CD14-positive monocyte (primary cell): ENCODE data around the gene C12orf43. TPM values are rescaled to one million over a fixed set of nuclear protein-coding genes. Genes with fewer than 3 reads are reported as not detected.

Experiments used
- DNase-seq, 3 donors: peaks; one replicate each; pipeline ENCODE4 v3.0.0-alpha.2; 2011 to 2022
- H2AFZ ChIP-seq: 2 replicates; pipeline ENCODE4 v1.6.0; 2012; ENCODE audit warnings: mild to moderate bottlenecking, low read depth, low read length, inconsistent platforms; ENCODE audit not compliant: insufficient read depth, poor library complexity, severe bottlenecking
- H3K27ac ChIP-seq, 2 donors: 1 replicate in 1 of 2; 2 replicates in 1 of 2; pipeline ENCODE4 v1.5.1; 2012 to 2013; ENCODE audit warnings: low read length in 2 of 2, control low read depth in 1 of 2, inconsistent platforms in 1 of 2, low read depth in 1 of 2, mild to moderate bottlenecking in 1 of 2
- H3K27me3 ChIP-seq, 2 donors: one replicate each; pipeline versions ENCODE4 v1.6.0 to v1.6.1; 2011 to 2013; ENCODE audit warnings: low read length in 2 of 2; ENCODE audit not compliant: control insufficient read depth in 2 of 2, insufficient read depth in 2 of 2
- H3K36me3 ChIP-seq, 2 donors: replicated peaks in 1 of 2; 1 replicate in 1 of 2; 2 replicates in 1 of 2; pipeline versions ENCODE4 v1.5.1 to v1.6.1; 2012 to 2013; ENCODE audit warnings: low read length in 2 of 2, control low read depth in 1 of 2, inconsistent platforms in 1 of 2, mild to moderate bottlenecking in 1 of 2; ENCODE audit not compliant: insufficient read depth in 2 of 2, control insufficient read depth in 1 of 2
- H3K4me1 ChIP-seq, 2 donors: 1 replicate in 1 of 2; 2 replicates in 1 of 2; pipeline versions ENCODE4 v1.5.1 to v1.6.1; 2012 to 2013; ENCODE audit warnings: low read length in 2 of 2, control low read depth in 1 of 2, inconsistent platforms in 1 of 2, mild to moderate bottlenecking in 1 of 2, moderate library complexity in 1 of 2; ENCODE audit not compliant: insufficient read depth in 2 of 2, control insufficient read depth in 1 of 2
- H3K4me2 ChIP-seq: replicated peaks from 2 replicates; pipeline ENCODE3; 2012; ENCODE audit warnings: low read length, moderate library complexity, mild to moderate bottlenecking; ENCODE audit not compliant: poor library complexity, severe bottlenecking; ENCODE audit errors: extremely low read depth
- H3K4me3 ChIP-seq, 3 experiments: fragments of 200-600 bp in 1 of 3; sonication (generic) in 1 of 3; replicated peaks in 1 of 3; 1 replicate in 2 of 3; 2 replicates in 1 of 3; pipeline ENCODE4 v1.5.1; 2011 to 2013; ENCODE audit warnings: low read length in 3 of 3, mild to moderate bottlenecking in 3 of 3, control low read depth in 2 of 3, low read depth in 2 of 3, inconsistent platforms in 1 of 3, moderate library complexity in 1 of 3
- H3K79me2 ChIP-seq: 2 replicates; pipeline ENCODE4 v1.6.0; 2012; ENCODE audit warnings: mild to moderate bottlenecking, control low read depth, inconsistent platforms, low read length, moderate library complexity; ENCODE audit not compliant: insufficient read depth
- H3K9ac ChIP-seq: 2 replicates; pipeline ENCODE4 v1.6.0; 2017; ENCODE audit warnings: low read length, mild to moderate bottlenecking; ENCODE audit not compliant: insufficient read depth, poor library complexity, severe bottlenecking
- H3K9me3 ChIP-seq, 2 donors: replicated peaks in 1 of 2; 1 replicate in 1 of 2; 2 replicates in 1 of 2; pipeline versions ENCODE4 v1.5.1 to v1.6.1; 2012 to 2013; ENCODE audit warnings: low read length in 2 of 2, control low read depth in 1 of 2; ENCODE audit not compliant: control insufficient read depth in 1 of 2, insufficient read depth in 1 of 2
- H4K20me1 ChIP-seq: 2 replicates; pipeline ENCODE4 v1.6.0; 2012; ENCODE audit warnings: mild to moderate bottlenecking, low read length, control low read depth, moderate library complexity; ENCODE audit not compliant: insufficient read depth
- H3K27ac Mint-ChIP-seq, 7 donors: one replicate each; pipeline ENCODE4 v1.8.0; 2020; ENCODE audit warnings: mild to moderate bottlenecking in 7 of 7, mixed read lengths in 7 of 7, moderate library complexity in 6 of 7, inconsistent platforms in 2 of 7
- H3K27me3 Mint-ChIP-seq, 3 donors: one replicate each; pipeline ENCODE4 v1.8.0; 2021 to 2022; ENCODE audit warnings: low read depth in 3 of 3, mild to moderate bottlenecking in 3 of 3, mixed read lengths in 3 of 3, moderate library complexity in 3 of 3, inconsistent platforms in 1 of 3
- H3K36me3 Mint-ChIP-seq, 2 donors: one replicate each; pipeline ENCODE4 v1.8.0; 2020; ENCODE audit warnings: mixed read lengths in 2 of 2, inconsistent platforms in 1 of 2, mild to moderate bottlenecking in 1 of 2
- H3K4me1 Mint-ChIP-seq: one replicate; pipeline ENCODE4 v1.8.0; 2020; ENCODE audit warnings: mild to moderate bottlenecking, mixed read lengths
- H3K4me3 Mint-ChIP-seq, 2 donors: one replicate each; pipeline ENCODE4 v1.8.0; 2020; ENCODE audit warnings: mild to moderate bottlenecking in 2 of 2, mixed read lengths in 2 of 2, moderate library complexity in 1 of 2
- H3K9me3 Mint-ChIP-seq, 7 donors: one replicate each; pipeline ENCODE4 v1.8.0; 2020 to 2022; ENCODE audit warnings: mixed read lengths in 7 of 7, mild to moderate bottlenecking in 6 of 7, moderate library complexity in 6 of 7, inconsistent platforms in 2 of 7
- CTCF ChIP-seq: fragments of 200-600 bp; IDR thresholded peaks from one replicate; pipeline ENCODE4 v1.8.0; 2022; ENCODE audit warnings: antibody characterized with exemption, mild to moderate bottlenecking
- WGBS: methylation state at CpG from one replicate; pipeline ENCODE4 v1.1.5; 2013; ENCODE audit warnings: missing lambda C conversion rate; ENCODE audit not compliant: insufficient coverage; 5-methylcytosine and 5-hydroxymethylcytosine counted together
- intact Hi-C, 2 donors: fragments of 100-400 bp; cut with micrococcal nuclease; formaldehyde crosslinking; loops; one replicate each; pipeline versions ENCODE4 v1.15.0 to v1.15.1; 2023
- polyA plus RNA-seq, 3 donors: library from polyadenylated mRNA; depleted of rRNA in 1 of 3; unstranded in 2 of 3; stranded (reverse) in 1 of 3; fragments of 300-500 nt in 2 of 3; fragments of >200 nt in 1 of 3; fragmentation: Illumina TruSeq in 2 of 3; gene quantifications; 1 replicate in 2 of 3; 2 replicates in 1 of 3; pipeline ENCODE4 v1.2.3, GENCODE V29; 2012 to 2021

Gene C12orf43
- polyA plus RNA-seq, 3 donors = 7.2 to 10.9 (median 9.6) TPM

GRCh38 chr12:121021754-121022153, 5.5 kb upstream of the C12orf43 start:
- H3K27me3 Mint-ChIP-seq = peaks cover 0 to 6% (median 0%) of the 10 kb centered on the region in 3 donors
- no peak for TF ChIP-seq CTCF
- Histone ChIP-seq H3K9ac (no peak overlapping the region), H3K4me2 (no peak overlapping the region), H3K9me3 (peaks cover 1 to 4% of the 10 kb centered on the region in 2 donors), H3K4me1 (peaks cover 24 to 27% of the 10 kb centered on the region in 2 donors), H4K20me1 (no peaks in the 10 kb centered on the region), H3K4me3 (no peak overlapping the region), H3K79me2 (no peaks in the 10 kb centered on the region), H3K27me3 (no peaks in the 10 kb centered on the region), H3K36me3 (peaks cover 0 to 24% of the 10 kb centered on the region in 2 donors), H3K27ac (no peak overlapping the region), H2AFZ (no peak overlapping the region)
- peaks cover 25% of the 10 kb centered on the region for H3K4me1 Mint-ChIP-seq
- peaks cover 2 to 13% (median 9%) of the 10 kb centered on the region in 7 donors for H3K9me3 Mint-ChIP-seq
- H3K4me3 Mint-ChIP-seq = no peak overlapping the region
- H3K36me3 Mint-ChIP-seq = peaks cover 20 to 48% of the 10 kb centered on the region in 2 donors
- H3K27ac Mint-ChIP-seq = no peak overlapping the region
- intact Hi-C loops = no loop called here
- 87% methylated on average over 4 of the region's 6 CpGs for WGBS
- no peak for DNase-seq

GRCh38 chr12:121018860-121019617, 2.8 kb upstream of the C12orf43 start:
- DNase-seq = no peak
- Mint-ChIP-seq H3K27me3 (peaks cover 0 to 3% (median 0%) of the 10 kb centered on the region in 3 donors), H3K4me1 (peaks cover 14% of the 10 kb centered on the region), H3K27ac (peak overlapping the region in 1 of 7 donors; percentile 28), H3K36me3 (peaks cover 13 to 33% of the 10 kb centered on the region in 2 donors), H3K4me3 (no peak overlapping the region), H3K9me3 (peaks cover 0 to 6% (median 3%) of the 10 kb centered on the region in 7 donors)
- H3K27me3 ChIP-seq = no peaks in the 10 kb centered on the region
- H3K4me3 ChIP-seq = no peak overlapping the region
- H3K9ac ChIP-seq = no peak overlapping the region
- no CpG with 5 or more reads among the region's 2 CpGs for WGBS
- no peak for TF ChIP-seq CTCF
- peaks cover 0 to 24% of the 10 kb centered on the region in 2 donors for H3K36me3 ChIP-seq
- H2AFZ ChIP-seq = no peak overlapping the region
- H3K9me3 ChIP-seq = no peaks in the 10 kb centered on the region
- H3K79me2 ChIP-seq = peaks cover 12% of the 10 kb centered on the region
- no peak overlapping the region for H3K4me2 ChIP-seq
- intact Hi-C loops = loop anchor here in 1 of 2 donors (5.0 kb wide), 1 partner anchor 43 kb away; no protein-coding TSS in a partner anchor
- no peak overlapping the region for H3K27ac ChIP-seq
- H4K20me1 ChIP-seq = no peaks in the 10 kb centered on the region
- H3K4me1 ChIP-seq = peaks cover 7 to 8% of the 10 kb centered on the region in 2 donors
